Measurements from ENCODE around the gene CAND2.

DNA sequence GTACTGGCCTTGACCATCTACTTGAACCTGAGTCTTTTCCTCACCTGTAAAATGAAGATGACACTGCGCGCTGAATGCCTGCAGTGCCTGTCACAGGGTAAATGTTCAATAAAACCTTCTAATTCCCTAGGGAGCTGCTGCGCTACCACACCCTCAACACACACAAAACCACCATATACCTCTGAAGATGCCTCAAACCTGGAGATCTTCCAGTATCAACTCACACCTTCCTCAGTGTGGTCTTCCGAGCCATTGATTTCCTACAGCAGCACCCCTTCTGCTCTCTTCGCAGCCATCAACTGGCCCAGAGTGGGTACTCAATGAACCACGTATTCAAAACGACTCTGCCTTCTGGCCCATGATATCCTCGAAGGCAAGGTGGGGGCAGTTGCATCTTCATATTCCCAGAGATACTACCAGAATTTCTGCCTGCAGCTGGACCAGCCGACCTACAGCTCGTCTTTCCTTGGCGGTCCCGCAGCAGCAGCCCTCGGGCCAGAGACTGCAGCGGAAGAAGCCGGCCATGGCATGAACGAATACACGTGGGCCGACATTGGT lies 44.2 kb downstream of the CAND2 start:
- no peak for TF ChIP-seq FOXM1 (IDR thresholded peaks at IDR 0.05; ENCODE audit: borderline replicate concordance, low read depth)
- no peak for TF ChIP-seq NFIC (IDR thresholded peaks at IDR 0.05)
- TF ChIP-seq, protein P1, sequence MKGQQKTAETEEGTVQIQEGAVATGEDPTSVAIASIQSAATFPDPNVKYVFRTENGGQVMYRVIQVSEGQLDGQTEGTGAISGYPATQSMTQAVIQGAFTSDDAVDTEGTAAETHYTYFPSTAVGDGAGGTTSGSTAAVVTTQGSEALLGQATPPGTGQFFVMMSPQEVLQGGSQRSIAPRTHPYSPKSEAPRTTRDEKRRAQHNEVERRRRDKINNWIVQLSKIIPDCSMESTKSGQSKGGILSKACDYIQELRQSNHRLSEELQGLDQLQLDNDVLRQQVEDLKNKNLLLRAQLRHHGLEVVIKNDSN (IDR thresholded peaks at IDR 0.05), result peak; percentile 2; the same call in 1 of the 2 replicates
- TF ChIP-seq CREB1 (IDR thresholded peaks at IDR 0.05; ENCODE audit: low read depth), result no peak
- TF ChIP-seq, protein P2, sequence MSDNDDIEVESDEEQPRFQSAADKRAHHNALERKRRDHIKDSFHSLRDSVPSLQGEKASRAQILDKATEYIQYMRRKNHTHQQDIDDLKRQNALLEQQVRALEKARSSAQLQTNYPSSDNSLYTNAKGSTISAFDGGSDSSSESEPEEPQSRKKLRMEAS (IDR thresholded peaks at IDR 0.05), result no peak
- no peak for TF ChIP-seq EP300 (IDR thresholded peaks at IDR 0.05; ENCODE audit: borderline replicate concordance)
- no peak for TF ChIP-seq TCF12 (IDR thresholded peaks at IDR 0.05; ENCODE audit: low read depth)
